T-helper 2 cell treated with Interferon-gamma antibody and Interleukin-4, amounts not matched to agents 5 μg/mL and 100 μg/mL, for 36 hours (primary cell): ENCODE measurements around the gene SEC23A.
"Not testable (repeated sequence)": the region's sequence is repeated elsewhere in the genome, so short reads cannot be mapped to it uniquely, and the experiment has no call there.

Source experiments
- DNase-seq: peaks from one replicate; pipeline ENCODE4 v3.0.0; 2021; ENCODE audit warnings: low spot score
- H3K27ac Mint-ChIP-seq: one replicate; pipeline ENCODE4 v1.8.0; 2021; ENCODE audit warnings: mild to moderate bottlenecking, mixed read lengths
- H3K27me3 Mint-ChIP-seq: one replicate; pipeline ENCODE4 v1.8.0; 2021; ENCODE audit warnings: low read depth, mixed read lengths
- H3K36me3 Mint-ChIP-seq: one replicate; pipeline ENCODE4 v1.8.0; 2021; ENCODE audit warnings: low read depth, mixed read lengths
- H3K4me1 Mint-ChIP-seq: one replicate; pipeline ENCODE4 v1.8.0; 2021; ENCODE audit warnings: low read depth, mixed read lengths
- H3K4me3 Mint-ChIP-seq: one replicate; pipeline ENCODE4 v1.8.0; 2022; ENCODE audit warnings: mild to moderate bottlenecking, moderate library complexity, mixed read lengths
- H3K9me3 Mint-ChIP-seq: one replicate; pipeline ENCODE4 v1.8.0; 2021; ENCODE audit warnings: mixed read lengths

The SEC23A gene

DNA sequence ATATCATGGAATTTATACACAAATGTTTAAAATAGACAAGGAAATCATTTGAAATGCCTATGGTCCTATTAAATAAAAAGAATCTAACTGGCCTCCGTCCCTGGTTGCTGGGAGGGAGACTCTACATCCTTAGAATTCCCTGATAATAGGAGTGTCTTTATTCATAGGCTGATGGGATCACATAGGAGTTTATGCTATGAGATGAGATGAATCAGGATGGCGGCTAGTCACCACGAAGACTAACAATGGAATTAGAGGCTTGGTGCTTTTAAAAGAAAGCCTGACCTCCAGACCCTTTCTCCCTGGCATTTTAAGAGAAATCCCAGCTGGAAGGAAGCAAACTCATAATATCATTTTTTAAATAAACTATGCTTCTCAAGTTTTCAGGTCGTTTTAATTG is 69.7 kb downstream of the SEC23A start:
- Mint-ChIP-seq H3K9me3 (no peaks in the 10 kb centered on the region), H3K4me1 (peaks cover 4% of the 10 kb centered on the region), H3K4me3 (no peak overlapping the region), H3K27ac (no peak overlapping the region), H3K27me3 (no peaks in the 10 kb centered on the region), H3K36me3 (peaks cover 20% of the 10 kb centered on the region)
- no peak for DNase-seq

DNA sequence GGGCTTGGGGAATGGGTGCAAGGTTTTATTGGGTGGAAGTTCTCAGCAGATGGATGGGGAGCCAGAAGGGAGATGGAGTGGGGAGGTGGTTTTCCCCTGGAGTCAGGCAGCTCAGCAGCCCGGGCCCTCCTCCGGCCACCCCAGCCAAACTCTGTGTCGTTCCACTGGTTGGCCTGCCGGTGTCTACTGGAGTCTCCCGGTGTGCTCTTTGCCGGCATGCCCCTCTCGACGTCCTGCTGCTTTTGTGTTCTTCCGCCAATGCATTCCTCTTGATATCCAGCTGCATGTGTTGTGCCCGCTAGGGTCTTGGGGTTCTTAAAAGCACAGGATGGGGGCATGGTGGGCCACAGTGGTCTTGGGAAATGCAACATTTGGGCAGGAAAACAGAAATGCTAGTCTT is 72.8 kb downstream of the SEC23A start:
- peaks cover 14% of the 10 kb centered on the region for H3K36me3 Mint-ChIP-seq
- peaks cover 6% of the 10 kb centered on the region for H3K4me1 Mint-ChIP-seq
- H3K27me3 Mint-ChIP-seq: no peaks in the 10 kb centered on the region
- no peaks in the 10 kb centered on the region for H3K9me3 Mint-ChIP-seq
- no peak for DNase-seq
- H3K27ac Mint-ChIP-seq: peak overlapping the region; percentile 64
- H3K4me3 Mint-ChIP-seq: no peak overlapping the region

DNA sequence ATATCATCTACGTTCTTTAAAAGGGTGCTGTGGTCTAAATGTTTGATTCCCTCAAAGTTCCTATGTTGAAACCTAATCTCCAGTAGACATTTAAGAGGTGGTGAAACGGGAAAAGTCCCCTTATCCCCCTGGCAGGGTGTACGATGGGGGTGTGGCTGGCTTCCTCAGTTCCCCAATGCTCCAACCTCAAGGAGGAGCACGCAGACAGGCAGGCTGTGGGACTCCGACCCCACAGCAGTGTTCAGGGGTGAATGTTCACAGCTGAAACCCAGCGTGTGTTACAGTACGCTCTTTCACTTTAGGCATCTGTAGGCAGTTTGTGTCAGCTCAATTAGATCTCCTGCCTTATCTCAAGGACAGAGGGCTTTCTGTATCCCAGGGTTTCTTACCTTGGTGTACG is 73.2 kb downstream of the SEC23A start:
- peak overlapping the region; percentile 64 for H3K27ac Mint-ChIP-seq
- H3K27me3 Mint-ChIP-seq: no peaks in the 10 kb centered on the region
- peaks cover 6% of the 10 kb centered on the region for H3K4me1 Mint-ChIP-seq
- H3K4me3 Mint-ChIP-seq: no peak overlapping the region
- peaks cover 14% of the 10 kb centered on the region for H3K36me3 Mint-ChIP-seq
- DNase-seq: no peak
- H3K9me3 Mint-ChIP-seq: no peaks in the 10 kb centered on the region

DNA sequence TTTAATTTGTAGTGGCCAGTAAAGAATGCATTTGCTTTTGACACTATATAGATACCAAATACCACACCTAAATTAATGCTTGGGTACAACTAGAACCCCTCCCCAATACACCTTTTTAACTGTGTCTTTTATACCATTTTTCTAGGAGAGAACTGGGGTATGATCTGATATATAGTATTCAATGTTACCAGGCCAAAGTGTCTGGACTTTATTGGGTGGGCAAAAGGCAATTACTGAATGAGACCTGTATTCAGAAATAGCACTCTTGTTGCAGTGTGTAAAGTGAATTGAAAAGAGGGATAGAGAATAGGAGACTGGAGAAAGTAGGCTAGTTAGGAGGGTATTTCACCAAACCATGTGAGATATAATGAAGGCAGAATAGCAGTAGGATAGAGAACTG is 74.4 kb downstream of the SEC23A start:
- Mint-ChIP-seq H3K27me3 (no peaks in the 10 kb centered on the region), H3K36me3 (peaks cover 14% of the 10 kb centered on the region), H3K9me3 (no peaks in the 10 kb centered on the region), H3K4me3 (no peak overlapping the region), H3K27ac (no peak overlapping the region), H3K4me1 (peaks cover 6% of the 10 kb centered on the region)
- DNase-seq: no peak

DNA sequence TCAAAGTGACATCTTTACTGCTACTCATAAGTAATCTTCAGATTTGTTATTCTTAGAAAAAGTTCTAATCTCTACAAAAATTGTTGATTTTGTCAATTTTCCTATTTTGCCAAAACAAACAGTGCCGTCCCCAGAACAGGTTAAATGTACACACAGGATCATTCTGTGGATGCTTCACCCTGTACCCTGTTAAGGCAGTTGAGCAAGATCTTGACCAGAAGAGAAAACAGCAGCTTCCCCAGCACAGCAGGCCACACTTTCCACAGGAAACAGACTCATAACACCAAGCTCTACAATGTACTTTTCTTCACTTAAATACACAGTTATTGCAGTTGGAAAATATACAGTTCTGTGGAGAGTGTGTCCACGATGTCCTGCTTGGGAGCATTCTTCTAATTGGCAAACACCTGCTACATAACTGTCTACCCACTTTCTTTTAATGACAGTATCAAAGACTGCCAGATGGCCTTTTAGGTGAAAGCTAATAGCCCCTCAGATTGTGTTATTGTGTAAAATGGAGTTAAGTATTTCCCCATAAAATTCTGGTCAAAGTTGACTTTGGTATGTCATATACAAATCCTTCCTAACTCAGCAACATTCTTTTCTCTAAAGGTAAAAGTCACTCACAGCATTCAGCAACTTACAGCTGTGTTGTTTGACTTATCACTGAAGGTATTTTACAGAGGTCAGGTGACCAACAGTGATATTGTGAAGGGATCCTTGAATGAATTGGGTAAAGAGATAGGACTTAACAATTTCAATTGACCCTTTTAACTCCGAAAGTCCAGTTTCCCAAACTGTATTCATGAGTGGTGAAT is 77.0 kb downstream of the SEC23A start:
- Mint-ChIP-seq H3K4me3 (no peak overlapping the region), H3K36me3 (peaks cover 11% of the 10 kb centered on the region), H3K27ac (no peak overlapping the region), H3K9me3 (no peaks in the 10 kb centered on the region), H3K4me1 (peaks cover 6% of the 10 kb centered on the region), H3K27me3 (no peaks in the 10 kb centered on the region)
- no peak for DNase-seq

DNA sequence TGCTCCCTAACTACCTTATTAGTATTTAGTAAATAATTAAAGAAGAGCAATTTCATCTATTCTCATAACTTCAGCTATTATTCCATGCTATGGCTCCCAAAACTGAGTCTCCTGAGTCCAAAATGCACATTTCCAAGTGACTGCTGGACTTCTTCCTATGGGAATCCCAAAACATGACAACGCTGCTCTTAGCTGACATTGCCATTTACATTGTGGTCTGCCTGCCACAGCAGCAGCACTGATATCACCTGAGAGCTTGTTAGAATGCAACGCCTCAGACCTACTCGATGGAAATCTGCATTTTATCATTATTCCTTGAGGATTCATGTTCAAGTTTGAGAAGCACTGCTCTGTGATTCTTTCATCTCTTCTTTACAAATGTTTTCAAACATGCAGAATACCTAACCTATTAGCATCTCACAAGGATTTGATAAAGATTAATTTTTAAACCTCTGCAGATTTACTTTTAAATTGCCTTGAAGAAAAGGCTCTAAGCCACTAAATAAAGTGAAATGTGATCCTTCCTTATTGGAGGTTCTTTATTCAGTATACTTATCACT is 77.7 kb downstream of the SEC23A start:
- no peaks in the 10 kb centered on the region for H3K27me3 Mint-ChIP-seq
- H3K36me3 Mint-ChIP-seq: peaks cover 7% of the 10 kb centered on the region
- H3K9me3 Mint-ChIP-seq: no peaks in the 10 kb centered on the region
- no peak overlapping the region for H3K4me3 Mint-ChIP-seq
- no peak overlapping the region for H3K27ac Mint-ChIP-seq
- DNase-seq: no peak
- H3K4me1 Mint-ChIP-seq: peaks cover 3% of the 10 kb centered on the region

DNA sequence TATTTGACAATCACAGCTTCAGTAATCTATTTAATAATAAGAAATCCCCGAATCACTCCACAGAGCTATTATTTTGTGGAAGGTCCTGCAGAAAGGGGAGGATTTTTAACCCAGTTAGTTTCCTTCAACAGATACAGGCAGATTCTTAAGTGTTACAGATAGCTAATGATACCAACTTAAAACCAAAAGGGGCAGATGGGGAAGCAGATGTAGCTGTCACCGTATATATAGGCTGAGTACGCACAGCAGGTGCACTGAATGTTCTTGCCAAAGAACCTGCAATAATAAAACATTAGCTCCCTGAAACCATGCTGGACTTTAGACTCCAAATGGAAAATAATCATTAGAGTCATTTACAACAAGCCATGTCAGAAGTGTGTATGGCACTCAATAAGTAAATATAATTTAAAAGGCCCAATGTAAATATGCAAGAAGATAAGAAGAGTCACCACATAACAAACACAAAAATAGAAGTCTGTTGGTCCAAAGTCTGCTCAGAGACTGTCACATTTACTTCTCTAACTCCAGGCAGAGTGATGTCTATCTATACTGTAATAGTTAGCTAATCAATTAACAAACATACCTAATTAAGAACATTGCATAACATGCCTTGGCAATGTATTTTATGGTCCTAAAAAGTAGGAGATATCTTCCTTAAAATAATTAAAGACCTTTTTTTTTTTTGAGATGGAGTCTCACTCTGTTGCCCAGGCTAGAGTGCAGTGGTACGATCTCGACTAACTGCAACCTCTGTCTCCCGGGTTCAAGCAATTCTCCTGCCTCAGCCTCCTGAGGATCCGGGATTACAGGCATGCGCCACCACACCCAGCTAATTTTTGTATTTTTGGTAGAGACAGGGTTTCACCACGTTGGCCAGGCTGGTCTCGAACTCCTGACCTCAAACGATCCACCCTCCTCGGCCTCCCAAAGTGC is 78.8 kb downstream of the SEC23A start:
- H3K4me1 Mint-ChIP-seq: peaks cover 2% of the 10 kb centered on the region
- no peaks in the 10 kb centered on the region for H3K9me3 Mint-ChIP-seq
- no peaks in the 10 kb centered on the region for H3K27me3 Mint-ChIP-seq
- no peak for DNase-seq
- no peak overlapping the region for H3K4me3 Mint-ChIP-seq
- no peak overlapping the region for H3K27ac Mint-ChIP-seq
- peaks cover 2% of the 10 kb centered on the region for H3K36me3 Mint-ChIP-seq

DNA sequence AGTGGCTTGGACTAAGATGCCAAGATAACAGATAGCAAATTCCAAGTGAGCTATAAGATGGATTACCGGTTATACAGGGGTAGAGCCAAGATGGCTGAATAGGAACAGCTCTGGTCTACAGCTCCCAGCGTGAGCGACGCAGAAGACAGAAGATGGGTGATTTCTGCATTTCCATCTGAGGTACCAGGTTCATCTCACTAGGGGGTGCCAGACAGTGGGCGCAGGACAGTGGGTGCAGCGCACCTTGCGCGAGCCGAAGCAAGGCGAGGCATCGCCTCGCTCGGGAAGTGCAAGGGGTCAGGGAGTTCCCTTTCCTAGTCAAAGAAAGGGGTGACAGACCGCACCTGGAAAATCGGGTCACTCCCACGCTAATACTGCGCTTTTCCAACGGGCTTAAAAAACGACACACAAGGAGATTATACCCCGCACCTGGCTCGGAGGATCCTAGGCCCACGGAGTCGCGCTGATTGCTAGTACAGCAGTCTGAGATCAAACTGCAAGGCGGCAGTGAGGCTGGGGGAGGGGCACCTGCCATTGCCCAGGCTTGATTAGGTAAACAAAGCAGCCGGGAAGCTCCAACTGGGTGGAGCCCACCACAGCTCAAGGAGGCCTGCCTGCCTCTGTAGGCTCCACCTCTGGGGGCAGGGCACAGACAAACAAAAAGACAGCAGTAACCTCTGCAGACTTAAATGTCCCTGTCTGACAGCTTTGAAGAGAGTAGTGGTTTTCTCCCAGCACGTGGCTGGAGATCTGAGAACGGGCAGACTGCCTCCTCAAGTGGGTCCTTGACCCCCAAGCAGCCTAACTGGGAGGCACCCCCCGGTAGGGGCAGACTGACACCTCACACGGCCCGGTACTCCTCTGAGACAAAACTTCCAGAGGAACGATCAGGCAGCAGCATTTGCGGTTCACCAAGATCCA is 85.7 kb downstream of the SEC23A start:
- H3K4me3 Mint-ChIP-seq: peak overlapping the region; percentile 7
- H3K4me1 Mint-ChIP-seq, H3K27ac Mint-ChIP-seq, H3K9me3 Mint-ChIP-seq, H3K36me3 Mint-ChIP-seq, DNase-seq, H3K27me3 Mint-ChIP-seq: not testable (repeated sequence)

DNA sequence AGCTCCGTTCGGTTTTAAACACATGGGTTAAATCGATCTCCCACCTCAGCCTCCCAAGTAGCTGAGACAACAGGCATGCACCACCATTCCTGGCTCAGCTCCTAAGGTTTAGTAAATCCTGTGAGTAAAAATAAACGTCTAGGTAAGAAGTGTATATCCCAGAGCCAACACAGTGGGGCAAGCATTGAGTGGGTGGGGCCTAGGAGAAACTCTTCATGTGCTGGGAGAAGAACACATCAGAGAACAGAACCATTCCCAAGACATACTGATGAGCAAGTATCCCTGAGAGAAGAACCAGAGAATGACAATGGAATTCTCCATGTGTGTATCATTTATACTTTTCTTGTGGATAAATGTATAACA is 86.3 kb downstream of the SEC23A start:
- no peaks in the 10 kb centered on the region for H3K27me3 Mint-ChIP-seq
- no peak overlapping the region for H3K4me3 Mint-ChIP-seq
- no peak overlapping the region for H3K27ac Mint-ChIP-seq
- no peak for DNase-seq
- no peaks in the 10 kb centered on the region for H3K4me1 Mint-ChIP-seq
- no peaks in the 10 kb centered on the region for H3K36me3 Mint-ChIP-seq
- no peaks in the 10 kb centered on the region for H3K9me3 Mint-ChIP-seq

DNA sequence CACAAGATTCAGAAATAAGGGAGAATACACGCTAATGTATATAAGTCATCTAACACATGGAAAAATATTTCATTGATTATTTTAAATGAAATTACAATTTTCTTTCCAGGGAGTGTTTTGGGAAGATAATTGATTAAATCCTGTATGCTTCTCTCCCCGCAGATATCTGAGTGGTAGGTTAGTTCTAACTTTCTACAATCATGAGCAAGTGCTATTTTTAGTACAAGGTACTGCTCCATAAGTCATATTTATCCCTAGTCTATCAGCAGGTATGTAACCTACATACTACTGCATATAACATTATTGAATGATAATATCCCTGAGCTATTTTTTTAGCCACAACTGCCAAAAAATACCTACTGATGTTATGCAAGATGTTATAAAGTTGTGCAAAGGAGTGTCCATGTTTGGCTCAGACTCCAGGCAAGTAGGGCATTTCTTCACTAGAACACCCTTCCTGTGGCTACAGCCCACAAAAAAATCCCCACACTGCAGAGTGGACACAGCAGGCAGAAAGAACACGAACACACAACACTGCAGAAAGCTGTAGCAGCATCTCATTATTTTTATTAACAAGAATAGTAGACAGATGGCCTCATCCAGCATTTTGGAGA is 87.0 kb downstream of the SEC23A start:
- Mint-ChIP-seq H3K4me1 (no peaks in the 10 kb centered on the region), H3K27me3 (no peaks in the 10 kb centered on the region), H3K27ac (no peak overlapping the region), H3K36me3 (no peaks in the 10 kb centered on the region), H3K4me3 (no peak overlapping the region), H3K9me3 (no peaks in the 10 kb centered on the region)
- no peak for DNase-seq

DNA sequence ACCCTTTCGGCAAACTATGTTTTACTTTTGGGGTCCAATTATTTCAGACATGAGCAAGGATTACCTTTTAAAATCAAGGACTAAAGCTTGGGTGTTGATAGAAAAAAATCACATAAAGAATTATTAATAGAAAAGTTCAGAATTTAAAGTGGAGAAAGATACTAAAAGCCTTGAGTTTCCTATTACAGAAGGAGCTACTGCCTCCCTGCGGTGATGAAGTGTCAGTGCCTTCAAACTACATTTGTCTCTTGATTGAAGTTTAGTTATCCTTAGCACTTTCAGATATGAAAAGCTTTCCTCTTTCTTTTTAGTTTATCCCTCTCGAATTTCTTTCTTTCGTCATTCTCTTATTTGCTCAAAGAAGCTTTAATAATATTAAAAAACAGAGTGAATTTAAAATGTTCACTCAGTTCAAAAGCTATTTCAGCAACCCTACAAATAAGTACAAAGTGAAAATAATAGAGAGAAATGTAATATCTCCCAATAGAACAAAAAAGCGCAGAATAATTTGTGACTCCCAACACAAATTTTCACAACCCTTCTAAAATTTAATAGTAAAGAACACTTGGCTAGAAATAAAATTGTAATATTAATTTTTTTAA is 87.6 kb downstream of the SEC23A start:
- no peaks in the 10 kb centered on the region for H3K9me3 Mint-ChIP-seq
- H3K27ac Mint-ChIP-seq: no peak overlapping the region
- no peak overlapping the region for H3K4me3 Mint-ChIP-seq
- DNase-seq: no peak
- H3K4me1 Mint-ChIP-seq: no peaks in the 10 kb centered on the region
- H3K36me3 Mint-ChIP-seq: no peaks in the 10 kb centered on the region
- H3K27me3 Mint-ChIP-seq: no peaks in the 10 kb centered on the region

DNA sequence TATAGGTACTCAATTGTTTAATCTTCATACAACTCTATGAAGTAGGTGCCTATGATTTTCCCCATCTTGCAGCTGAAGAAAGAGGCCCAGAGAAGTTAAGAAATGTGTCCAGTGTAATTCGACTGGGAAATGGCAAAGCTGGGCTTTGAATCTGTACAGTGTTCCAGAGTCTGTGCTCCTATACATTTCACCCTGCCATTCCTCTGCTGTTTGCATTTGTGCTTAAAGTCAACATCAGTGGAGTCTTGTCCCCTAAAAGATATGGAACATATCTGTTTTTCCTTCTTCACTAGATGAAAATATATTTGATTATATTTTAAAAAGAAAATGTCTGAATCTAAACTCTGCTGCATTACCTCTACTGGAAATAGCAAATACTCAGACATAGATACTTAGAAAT is 88.6 kb downstream of the SEC23A start:
- no peak overlapping the region for H3K4me3 Mint-ChIP-seq
- no peaks in the 10 kb centered on the region for H3K9me3 Mint-ChIP-seq
- H3K36me3 Mint-ChIP-seq: no peaks in the 10 kb centered on the region
- no peaks in the 10 kb centered on the region for H3K27me3 Mint-ChIP-seq
- H3K4me1 Mint-ChIP-seq: no peaks in the 10 kb centered on the region
- no peak for DNase-seq
- no peak overlapping the region for H3K27ac Mint-ChIP-seq

DNA sequence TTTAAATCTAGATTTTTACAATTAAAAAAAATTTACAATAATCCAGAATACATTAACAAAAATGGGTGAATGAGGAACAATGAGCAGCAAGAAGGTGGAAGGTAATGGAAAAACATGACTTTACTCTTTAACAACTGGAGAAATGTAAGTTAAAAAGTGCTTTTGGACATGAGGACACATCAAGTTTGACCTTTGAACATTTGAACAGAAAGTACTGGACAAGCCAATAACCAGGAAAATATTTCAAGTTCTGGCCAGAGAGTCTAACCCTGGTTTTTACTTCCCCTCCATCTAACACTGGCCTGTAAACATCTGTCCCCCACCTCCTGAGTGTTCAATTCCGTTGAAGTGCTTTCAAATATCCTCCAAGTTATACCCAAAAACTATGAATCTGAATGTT is 94.1 kb downstream of the SEC23A start:
- not testable (repeated sequence) for H3K9me3 Mint-ChIP-seq, H3K36me3 Mint-ChIP-seq, H3K27me3 Mint-ChIP-seq

More for the DNA sequence above, 94.1 kb downstream of the SEC23A start:
- H3K27ac Mint-ChIP-seq, H3K4me3 Mint-ChIP-seq, H3K4me1 Mint-ChIP-seq, DNase-seq: not testable (repeated sequence)
